Lower lobe of right lung (tissue), 2 donors: ENCODE measurements around the gene SENP8. TPM values are rescaled to one million over a fixed set of nuclear protein-coding genes. Genes with fewer than 3 reads are reported as not detected.

ENCODE experiments used
- ATAC-seq, 2 donors: fragments of 200-7000 bp; cut with Tn5 transposase; one replicate each; pipeline ENCODE4 v1.9.1; 2020 to 2022; ENCODE audit warnings: mild to moderate bottlenecking in 2 of 2, moderate library complexity in 2 of 2
- DNase-seq: peaks from one replicate; pipeline ENCODE4 v3.0.0-alpha.2; 2020
- H3K27ac ChIP-seq: fragments of 200-600 bp; one replicate; pipeline ENCODE4 v1.8.0; 2022
- H3K27me3 ChIP-seq: fragments of 200-600 bp; one replicate; pipeline ENCODE4 v1.8.0; 2022; ENCODE audit warnings: low read depth
- H3K36me3 ChIP-seq: fragments of 200-600 bp; one replicate; pipeline ENCODE4 v1.8.0; 2022; ENCODE audit warnings: mild to moderate bottlenecking
- H3K4me1 ChIP-seq: fragments of 200-600 bp; one replicate; pipeline ENCODE4 v1.8.0; 2022
- H3K4me3 ChIP-seq: fragments of 200-600 bp; one replicate; pipeline ENCODE4 v1.8.0; 2022; ENCODE audit warnings: mild to moderate bottlenecking
- H3K9me3 ChIP-seq: fragments of 200-600 bp; one replicate; pipeline ENCODE4 v1.8.0; 2022
- CTCF ChIP-seq: fragments of 200-600 bp; IDR thresholded peaks from one replicate; pipeline ENCODE4 v1.8.0; 2022; ENCODE audit warnings: antibody characterized with exemption, mild to moderate bottlenecking
- intact Hi-C: fragments of 100-400 bp; cut with DNase I; formaldehyde crosslinking; loops from one replicate; pipeline ENCODE4 v1.11.0; 2022
- total RNA-seq: library from RNA; stranded (reverse); fragmentation: NEBNext Ultra II Directional; extraction: Animal tissue kit (Norgen Biotek cat#: 25700); gene quantifications from one replicate; pipeline ENCODE4 v1.2.1, GENCODE V29; 2021
- donor health status: DM: no; HTN: yes; CAD: no; lungs with severe emphysema.

The SENP8 gene
- total RNA-seq, 1 donor from 2014 or later: 3.6 TPM

GRCh38 chr15:72113347-72114031 lies 4.7 kb upstream of the SENP8 start:
- Histone ChIP-seq H3K36me3 (no peaks in the 10 kb centered on the region), H3K27me3 (no peaks in the 10 kb centered on the region), H3K9me3 (no peaks in the 10 kb centered on the region), H3K4me3 (no peak overlapping the region), H3K27ac (no peak overlapping the region), H3K4me1 (peaks cover 37% of the 10 kb centered on the region)
- ATAC-seq (no peak), DNase-seq (no peak)
- no peak for TF ChIP-seq CTCF
- intact Hi-C loops: no loop called here

GRCh38 chr15:72116731-72117485 lies 1.3 kb upstream of the SENP8 start:
- peaks cover 41% of the 10 kb centered on the region for H3K4me1 ChIP-seq
- DNase-seq (no peak), ATAC-seq (peak in 1 of 2 donors; percentile 15)
- H3K36me3 ChIP-seq: no peaks in the 10 kb centered on the region
- H3K9me3 ChIP-seq: no peaks in the 10 kb centered on the region
- TF ChIP-seq CTCF: no peak
- H3K27ac ChIP-seq: peak overlapping the region; percentile 93
- intact Hi-C loops: no loop called here
- H3K4me3 ChIP-seq: peak overlapping the region; percentile 81
- no peaks in the 10 kb centered on the region for H3K27me3 ChIP-seq

GRCh38 chr15:72117486-72118016 lies 652 bp upstream of the SENP8 start:
- TF ChIP-seq CTCF: peak; percentile 16
- H3K27ac ChIP-seq: peak overlapping the region; percentile 93
- ATAC-seq: peak; percentile 90 to 91
- H3K4me3 ChIP-seq: peak overlapping the region; percentile 81
- no peaks in the 10 kb centered on the region for H3K9me3 ChIP-seq
- H3K36me3 ChIP-seq: no peaks in the 10 kb centered on the region
- H3K27me3 ChIP-seq: no peaks in the 10 kb centered on the region
- H3K4me1 ChIP-seq: peaks cover 34% of the 10 kb centered on the region
- DNase-seq: peak; percentile 91
- intact Hi-C loops: no loop called here

GRCh38 chr15:72124218-72124617 lies 6.0 kb downstream of the SENP8 start:
- TF ChIP-seq CTCF: no peak
- no peak for ATAC-seq
- Histone ChIP-seq H3K27me3 (no peaks in the 10 kb centered on the region), H3K27ac (no peak overlapping the region), H3K4me1 (peaks cover 2% of the 10 kb centered on the region), H3K36me3 (no peaks in the 10 kb centered on the region), H3K4me3 (no peak overlapping the region), H3K9me3 (no peaks in the 10 kb centered on the region)
- DNase-seq: no peak
- intact Hi-C loops: no loop called here

- Histone ChIP-seq H3K4me1 (no peaks in the 10 kb centered on the region), H3K27me3 (no peaks in the 10 kb centered on the region), H3K36me3 (no peaks in the 10 kb centered on the region), H3K4me3 (no peak overlapping the region), H3K9me3 (no peaks in the 10 kb centered on the region), H3K27ac (no peak overlapping the region)
- DNase-seq (no peak), ATAC-seq (no peak)
- TF ChIP-seq CTCF: no peak
- intact Hi-C loops: no loop called here
These were observed 9.6 kb downstream of the SENP8 start for GRCh38 chr15:72127724-72128322.
